ENCODE data around the gene SCYGR5.

Gene SCYGR5

GRCh38 chr2:227642656-227643055 is 23.9 kb upstream of the SCYGR5 start:
- Histone ChIP-seq H3K27ac (ENCODE audit: insufficient read depth, low read length, poor library complexity, severe bottlenecking) (no peak overlapping the region), H3K36me3 (ENCODE audit: control insufficient read depth, insufficient read depth, low read length) (no peaks in the 10 kb centered on the region), H3K9me3 (ENCODE audit: control insufficient read depth, low read length) (no peaks in the 10 kb centered on the region), H3K27me3 (replicated peaks; ENCODE audit: control insufficient read depth, insufficient read depth, low read length, poor library complexity, severe bottlenecking) (no peaks in the 10 kb centered on the region), H3K4me1 (ENCODE audit: control insufficient read depth, insufficient read depth, low read length, poor library complexity, severe bottlenecking) (no peaks in the 10 kb centered on the region), H3K4me3 (ENCODE audit: insufficient read depth, low read depth, low read length, poor library complexity, severe bottlenecking) (no peak overlapping the region)
- no peak for DNase-seq

GRCh38 chr2:227643990-227644551 is 22.5 kb upstream of the SCYGR5 start:
- H3K27ac ChIP-seq (ENCODE audit: insufficient read depth, low read length, poor library complexity, severe bottlenecking), result no peak overlapping the region
- DNase-seq, result no peak
- no peaks in the 10 kb centered on the region for H3K4me1 ChIP-seq (ENCODE audit: control insufficient read depth, insufficient read depth, low read length, poor library complexity, severe bottlenecking)
- no peaks in the 10 kb centered on the region for H3K27me3 ChIP-seq (replicated peaks; ENCODE audit: control insufficient read depth, insufficient read depth, low read length, poor library complexity, severe bottlenecking)
- no peaks in the 10 kb centered on the region for H3K36me3 ChIP-seq (ENCODE audit: control insufficient read depth, insufficient read depth, low read length)
- no peaks in the 10 kb centered on the region for H3K9me3 ChIP-seq (ENCODE audit: control insufficient read depth, low read length)
- H3K4me3 ChIP-seq (ENCODE audit: insufficient read depth, low read depth, low read length, poor library complexity, severe bottlenecking), result no peak overlapping the region

- no peaks in the 10 kb centered on the region for H3K9me3 ChIP-seq (ENCODE audit: control insufficient read depth, low read length)
- H3K27me3 ChIP-seq (replicated peaks; ENCODE audit: control insufficient read depth, insufficient read depth, low read length, poor library complexity, severe bottlenecking), result no peaks in the 10 kb centered on the region
- DNase-seq, result no peak
- no peak overlapping the region for H3K27ac ChIP-seq (ENCODE audit: insufficient read depth, low read length, poor library complexity, severe bottlenecking)
- no peak overlapping the region for H3K4me3 ChIP-seq (ENCODE audit: insufficient read depth, low read depth, low read length, poor library complexity, severe bottlenecking)
- no peaks in the 10 kb centered on the region for H3K36me3 ChIP-seq (ENCODE audit: control insufficient read depth, insufficient read depth, low read length)
- no peaks in the 10 kb centered on the region for H3K4me1 ChIP-seq (ENCODE audit: control insufficient read depth, insufficient read depth, low read length, poor library complexity, severe bottlenecking)
Measured at GRCh38 chr2:227653419-227653818, 13.2 kb upstream of the SCYGR5 start.

GRCh38 chr2:227654426-227654825 is 12.2 kb upstream of the SCYGR5 start:
- Histone ChIP-seq H3K36me3 (ENCODE audit: control insufficient read depth, insufficient read depth, low read length) (no peaks in the 10 kb centered on the region), H3K9me3 (ENCODE audit: control insufficient read depth, low read length) (no peaks in the 10 kb centered on the region)

GRCh38 chr2:227655454-227655853 is 11.2 kb upstream of the SCYGR5 start:
- H3K9me3 ChIP-seq (ENCODE audit: control insufficient read depth, low read length), result no peaks in the 10 kb centered on the region
- no peaks in the 10 kb centered on the region for H3K36me3 ChIP-seq (ENCODE audit: control insufficient read depth, insufficient read depth, low read length)
- H3K4me1 ChIP-seq (ENCODE audit: control insufficient read depth, insufficient read depth, low read length, poor library complexity, severe bottlenecking), result no peaks in the 10 kb centered on the region
- H3K27ac ChIP-seq (ENCODE audit: insufficient read depth, low read length, poor library complexity, severe bottlenecking), result no peak overlapping the region
- H3K4me3 ChIP-seq (ENCODE audit: insufficient read depth, low read depth, low read length, poor library complexity, severe bottlenecking), result no peak overlapping the region
- DNase-seq, result no peak
- H3K27me3 ChIP-seq (replicated peaks; ENCODE audit: control insufficient read depth, insufficient read depth, low read length, poor library complexity, severe bottlenecking), result no peaks in the 10 kb centered on the region

More at GRCh38 chr2:227654426-227654825, 12.2 kb upstream of the SCYGR5 start:
- no peak overlapping the region for H3K4me3 ChIP-seq (ENCODE audit: insufficient read depth, low read depth, low read length, poor library complexity, severe bottlenecking)
- H3K27me3 ChIP-seq (replicated peaks; ENCODE audit: control insufficient read depth, insufficient read depth, low read length, poor library complexity, severe bottlenecking), result no peaks in the 10 kb centered on the region
- H3K27ac ChIP-seq (ENCODE audit: insufficient read depth, low read length, poor library complexity, severe bottlenecking), result no peak overlapping the region
- no peaks in the 10 kb centered on the region for H3K4me1 ChIP-seq (ENCODE audit: control insufficient read depth, insufficient read depth, low read length, poor library complexity, severe bottlenecking)
- DNase-seq, result no peak

GRCh38 chr2:227657199-227657845 is 9.3 kb upstream of the SCYGR5 start:
- Histone ChIP-seq H3K9me3 (ENCODE audit: control insufficient read depth, low read length) (no peaks in the 10 kb centered on the region), H3K27me3 (replicated peaks; ENCODE audit: control insufficient read depth, insufficient read depth, low read length, poor library complexity, severe bottlenecking) (no peaks in the 10 kb centered on the region), H3K36me3 (ENCODE audit: control insufficient read depth, insufficient read depth, low read length) (no peaks in the 10 kb centered on the region), H3K4me1 (ENCODE audit: control insufficient read depth, insufficient read depth, low read length, poor library complexity, severe bottlenecking) (no peaks in the 10 kb centered on the region), H3K4me3 (ENCODE audit: insufficient read depth, low read depth, low read length, poor library complexity, severe bottlenecking) (no peak overlapping the region), H3K27ac (ENCODE audit: insufficient read depth, low read length, poor library complexity, severe bottlenecking) (no peak overlapping the region)
- no peak for DNase-seq

- no peaks in the 10 kb centered on the region for H3K36me3 ChIP-seq (ENCODE audit: control insufficient read depth, insufficient read depth, low read length)
- no peaks in the 10 kb centered on the region for H3K27me3 ChIP-seq (replicated peaks; ENCODE audit: control insufficient read depth, insufficient read depth, low read length, poor library complexity, severe bottlenecking)
- DNase-seq, result no peak
Measured at GRCh38 chr2:227661025-227661649, 5.5 kb upstream of the SCYGR5 start.

GRCh38 chr2:227661827-227662226 is 4.8 kb upstream of the SCYGR5 start:
- H3K4me3 ChIP-seq (ENCODE audit: insufficient read depth, low read depth, low read length, poor library complexity, severe bottlenecking), result no peak overlapping the region
- no peaks in the 10 kb centered on the region for H3K9me3 ChIP-seq (ENCODE audit: control insufficient read depth, low read length)
- no peaks in the 10 kb centered on the region for H3K27me3 ChIP-seq (replicated peaks; ENCODE audit: control insufficient read depth, insufficient read depth, low read length, poor library complexity, severe bottlenecking)
- no peak overlapping the region for H3K27ac ChIP-seq (ENCODE audit: insufficient read depth, low read length, poor library complexity, severe bottlenecking)
- no peak for DNase-seq
- H3K36me3 ChIP-seq (ENCODE audit: control insufficient read depth, insufficient read depth, low read length), result no peaks in the 10 kb centered on the region
- no peaks in the 10 kb centered on the region for H3K4me1 ChIP-seq (ENCODE audit: control insufficient read depth, insufficient read depth, low read length, poor library complexity, severe bottlenecking)

More at GRCh38 chr2:227661025-227661649, 5.5 kb upstream of the SCYGR5 start:
- no peaks in the 10 kb centered on the region for H3K9me3 ChIP-seq (ENCODE audit: control insufficient read depth, low read length)
- H3K27ac ChIP-seq (ENCODE audit: insufficient read depth, low read length, poor library complexity, severe bottlenecking), result no peak overlapping the region
- no peaks in the 10 kb centered on the region for H3K4me1 ChIP-seq (ENCODE audit: control insufficient read depth, insufficient read depth, low read length, poor library complexity, severe bottlenecking)
- H3K4me3 ChIP-seq (ENCODE audit: insufficient read depth, low read depth, low read length, poor library complexity, severe bottlenecking), result no peak overlapping the region

GRCh38 chr2:227665189-227665940 is 1.2 kb upstream of the SCYGR5 start:
- DNase-seq, result no peak
- Histone ChIP-seq H3K36me3 (ENCODE audit: control insufficient read depth, insufficient read depth, low read length) (no peaks in the 10 kb centered on the region), H3K9me3 (ENCODE audit: control insufficient read depth, low read length) (no peaks in the 10 kb centered on the region), H3K4me1 (ENCODE audit: control insufficient read depth, insufficient read depth, low read length, poor library complexity, severe bottlenecking) (no peaks in the 10 kb centered on the region), H3K4me3 (ENCODE audit: insufficient read depth, low read depth, low read length, poor library complexity, severe bottlenecking) (no peak overlapping the region), H3K27ac (ENCODE audit: insufficient read depth, low read length, poor library complexity, severe bottlenecking) (no peak overlapping the region), H3K27me3 (replicated peaks; ENCODE audit: control insufficient read depth, insufficient read depth, low read length, poor library complexity, severe bottlenecking) (no peaks in the 10 kb centered on the region)

Data from effector memory CD4-positive, alpha-beta T cell (primary cell).